GM12873 (cell line): ENCODE results near the gene WBP1.

Source experiments
- TF ChIP-seq, protein P1 (sequence below): IDR thresholded peaks from 2 replicates; pipeline ENCODE4 v1.5.1; 2012; ENCODE audit warnings: low read depth, mild to moderate bottlenecking, moderate library complexity, low read length, control low read depth; ENCODE audit not compliant: insufficient read depth; ENCODE audit errors: missing control alignments

The WBP1 gene

GRCh38 chr2:74498500-74499266 is 40.4 kb downstream of the WBP1 start:
- TF ChIP-seq, protein P1, sequence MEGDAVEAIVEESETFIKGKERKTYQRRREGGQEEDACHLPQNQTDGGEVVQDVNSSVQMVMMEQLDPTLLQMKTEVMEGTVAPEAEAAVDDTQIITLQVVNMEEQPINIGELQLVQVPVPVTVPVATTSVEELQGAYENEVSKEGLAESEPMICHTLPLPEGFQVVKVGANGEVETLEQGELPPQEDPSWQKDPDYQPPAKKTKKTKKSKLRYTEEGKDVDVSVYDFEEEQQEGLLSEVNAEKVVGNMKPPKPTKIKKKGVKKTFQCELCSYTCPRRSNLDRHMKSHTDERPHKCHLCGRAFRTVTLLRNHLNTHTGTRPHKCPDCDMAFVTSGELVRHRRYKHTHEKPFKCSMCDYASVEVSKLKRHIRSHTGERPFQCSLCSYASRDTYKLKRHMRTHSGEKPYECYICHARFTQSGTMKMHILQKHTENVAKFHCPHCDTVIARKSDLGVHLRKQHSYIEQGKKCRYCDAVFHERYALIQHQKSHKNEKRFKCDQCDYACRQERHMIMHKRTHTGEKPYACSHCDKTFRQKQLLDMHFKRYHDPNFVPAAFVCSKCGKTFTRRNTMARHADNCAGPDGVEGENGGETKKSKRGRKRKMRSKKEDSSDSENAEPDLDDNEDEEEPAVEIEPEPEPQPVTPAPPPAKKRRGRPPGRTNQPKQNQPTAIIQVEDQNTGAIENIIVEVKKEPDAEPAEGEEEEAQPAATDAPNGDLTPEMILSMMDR: no peak

DNA sequence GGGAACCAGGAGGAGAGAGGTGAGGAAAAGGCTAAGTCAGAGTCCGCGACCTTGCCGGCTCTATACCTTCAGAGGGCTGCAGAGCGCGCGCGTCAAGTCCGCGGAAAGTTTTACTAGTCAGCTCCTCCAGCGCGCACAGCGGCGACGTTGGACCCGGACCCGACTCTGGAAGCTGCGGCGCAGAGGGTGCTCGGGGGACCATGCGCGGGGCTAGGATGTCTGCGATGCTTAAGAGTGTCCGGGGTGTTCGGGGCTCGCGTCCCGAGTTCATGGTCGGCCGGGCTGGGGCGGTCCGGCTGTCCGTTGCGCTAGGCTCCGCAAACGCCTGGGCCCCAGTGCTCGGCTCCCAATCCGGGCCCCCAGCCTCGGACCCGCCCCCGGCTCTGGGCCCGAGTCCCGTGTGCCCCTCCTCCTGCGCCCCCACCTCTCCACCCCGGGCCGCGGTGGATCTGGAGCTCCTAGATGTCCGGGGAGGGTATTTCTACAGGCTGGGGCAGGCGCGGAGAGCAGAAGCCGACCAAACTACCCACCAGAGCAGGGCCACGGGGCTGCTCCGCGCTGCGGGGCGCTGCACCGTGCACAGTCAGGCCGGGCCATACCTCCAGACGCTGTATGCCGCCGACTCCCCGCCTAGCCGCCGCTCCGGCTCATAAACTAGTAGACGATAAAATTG is 41.2 kb downstream of the WBP1 start, which contains the start of gene LBX2:
LBX2 (minus strand) TSS at position 337 of the 673 bp plus-strand sequence; CDS start at position 271, 66 bp downstream.
- TF ChIP-seq, protein P1: no peak

GRCh38 chr2:74499940-74500577 is 41.8 kb downstream of the WBP1 start:
- TF ChIP-seq, protein P1: no peak

GRCh38 chr2:74500578-74500946 is 42.3 kb downstream of the WBP1 start:
- TF ChIP-seq, protein P1: no peak

DNA sequence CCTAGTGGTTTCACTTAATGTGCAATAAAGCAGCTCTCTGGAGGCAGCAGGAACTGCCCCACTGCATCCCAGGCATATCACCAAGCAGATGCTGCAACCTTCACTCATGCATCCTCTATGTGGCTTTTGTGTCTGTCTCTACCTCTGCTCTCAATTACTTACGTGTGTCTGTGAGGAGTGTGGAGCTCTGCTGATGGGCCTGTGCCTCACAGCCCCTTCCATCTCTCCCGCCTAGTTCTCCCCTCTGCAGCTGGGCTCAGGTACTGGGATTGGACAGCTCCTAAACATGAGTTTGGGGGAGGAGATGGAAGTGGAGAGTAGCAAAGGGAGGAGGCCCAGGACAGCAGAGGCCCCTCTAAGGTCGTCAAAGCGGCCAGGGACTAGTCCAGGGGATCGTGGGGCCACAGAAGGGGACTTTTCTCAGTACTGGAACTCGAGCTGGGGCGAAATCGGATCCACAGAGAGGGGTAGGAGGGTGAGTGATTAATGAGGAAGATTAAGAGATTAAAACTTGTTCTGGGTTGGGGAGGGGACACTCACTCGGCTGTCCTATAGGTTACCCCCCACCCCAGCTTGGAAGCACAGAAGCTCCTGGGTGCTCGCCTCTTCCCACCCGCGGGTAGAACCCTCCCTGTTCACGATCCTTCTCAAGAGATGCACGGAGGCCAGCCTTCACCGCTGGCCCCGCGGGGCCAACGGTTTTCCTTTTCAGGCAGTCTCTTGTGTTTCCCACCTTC is 43.3 kb downstream of the WBP1 start:
- TF ChIP-seq, protein P1: no peak

DNA sequence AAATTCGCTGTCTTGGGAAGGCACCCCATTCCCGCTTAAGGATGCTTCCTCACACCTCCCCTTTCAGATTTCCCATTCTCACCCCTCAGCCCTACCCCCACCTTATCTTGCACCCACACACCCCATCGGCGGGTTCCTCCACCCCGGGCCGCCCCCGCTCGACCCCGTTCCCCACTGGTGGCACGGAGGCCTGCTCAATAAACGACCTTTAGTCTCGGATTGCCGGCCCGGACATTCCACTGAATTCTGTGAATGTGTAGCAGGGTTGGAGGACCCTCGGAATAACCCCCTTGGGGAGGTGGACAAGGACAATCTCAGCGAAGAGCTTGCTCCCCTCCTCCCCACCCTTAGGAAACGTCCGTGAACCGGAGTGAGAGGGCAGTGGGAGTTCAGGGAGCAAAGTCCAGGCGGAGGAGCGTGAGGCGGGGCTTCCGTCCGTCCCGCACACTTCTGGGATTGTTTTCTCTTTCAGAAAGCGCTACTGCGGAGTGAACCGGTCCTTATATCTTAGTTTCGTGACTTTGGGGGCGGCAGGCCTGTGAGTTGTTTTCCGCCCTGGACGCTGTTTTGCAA is 44.0 kb downstream of the WBP1 start:
- TF ChIP-seq, protein P1: no peak
